A549 (cell line): ENCODE results near the gene NT5C2. TPM values are rescaled to one million over a fixed set of nuclear protein-coding genes. Genes with fewer than 3 reads are reported as not detected.

Experiments
- ATAC-seq, 2 experiments: fragments of 200-7000 bp in 1 of 2; fragments of >200 bp in 1 of 2; cut with Nextera tagmentation in 1 of 2; cut with Tn5 transposase in 1 of 2; 3 replicates each; pipeline versions ENCODE4 v1.8.0 to v1.9.1; 2018 to 2020; ENCODE audit warnings: mild to moderate bottlenecking in 1 of 2, moderate library complexity in 1 of 2
- CTCF ChIA-PET: fragments of 300-600 bp; sonication (Branson Sonifier 250); formaldehyde crosslinking; extraction: SDS; loops from one replicate; lab custom pipeline; 2021; ENCODE audit warnings: antibody characterized with exemption, inconsistent platforms; lab: Yijun Ruan, JAX
- POLR2A ChIA-PET: fragments of 350-600 bp; formaldehyde crosslinking; extraction: SDS; loops from one replicate; lab custom pipeline; 2021; ENCODE audit warnings: antibody characterized with exemption, inconsistent platforms; lab: Yijun Ruan, JAX
- DNase-seq, 2 experiments: peaks; one replicate each; pipeline versions ENCODE4 v3.0.0 to v3.0.0-alpha.2; 2011 to 2016; ENCODE audit warnings: low read depth in 1 of 2, low spot score in 1 of 2
- FAIRE-seq: peaks from 2 replicates; lab custom pipeline; 2011; peaks lifted over from hg19 to GRCh38; lab: Jason Lieb, UNC
- H3K27ac ChIP-seq, 2 experiments: fragments of >200 bp; sonication (Bioruptor Twin); formaldehyde crosslinking; 3 replicates each; pipeline ENCODE4 v1.5.1; 2016 to 2017
- H3K4me1 ChIP-seq: fragments of >200 bp; sonication (Bioruptor Twin); formaldehyde crosslinking; 3 replicates; pipeline ENCODE4 v1.6.1; 2016
- H3K4me2 ChIP-seq: fragments of >200 bp; sonication (Bioruptor Twin); formaldehyde crosslinking; 3 replicates; pipeline ENCODE4 v1.6.1; 2016
- H3K4me3 ChIP-seq: fragments of >200 bp; sonication (Bioruptor Twin); formaldehyde crosslinking; 3 replicates; pipeline ENCODE4 v1.5.1; 2016
- H3K9me3 ChIP-seq: fragments of >200 bp; sonication (Bioruptor Twin); formaldehyde crosslinking; 3 replicates; pipeline ENCODE4 v1.6.1; 2016
- CBX2 ChIP-seq: fragments of 200-600 bp; sonication (generic); IDR thresholded peaks from 2 replicates; pipeline ENCODE4 v1.6.1; 2016; ENCODE audit warnings: low read depth, mild to moderate bottlenecking, borderline replicate concordance
- CHD2 ChIP-seq: fragments of 150-350 bp; IDR thresholded peaks from 2 replicates; pipeline ENCODE4 v1.6.1; 2014; ENCODE audit warnings: low read length; ENCODE audit not compliant: partially characterized antibody
- CTCF ChIP-seq: fragments of >200 bp; sonication (Bioruptor Twin); formaldehyde crosslinking; IDR thresholded peaks from 3 replicates; pipeline ENCODE4 v1.5.1; 2016
- E2F6 ChIP-seq: IDR thresholded peaks from 2 replicates; pipeline ENCODE4 v1.6.1; 2012; ENCODE audit warnings: low read depth, borderline replicate concordance
- ESRRA ChIP-seq: fragments of 150-350 bp; IDR thresholded peaks from 2 replicates; pipeline ENCODE4 v1.6.1; 2014; ENCODE audit warnings: mild to moderate bottlenecking, low read length, borderline replicate concordance
- FOSB ChIP-seq: fragments of 250-450 bp; sonication (Bioruptor Pico); IDR thresholded peaks from 2 replicates; pipeline ENCODE4 v1.5.0; 2020; ENCODE audit warnings: mild to moderate bottlenecking, moderate library complexity
- GATA3 ChIP-seq: IDR thresholded peaks from 2 replicates; pipeline ENCODE4 v1.6.1; 2012; ENCODE audit warnings: borderline replicate concordance
- HOXB13 ChIP-seq: fragments of 250-450 bp; sonication (Bioruptor Pico); IDR thresholded peaks from 2 replicates; pipeline ENCODE4 v1.5.0; 2020; ENCODE audit warnings: low read depth, mild to moderate bottlenecking, moderate library complexity
- HOXB5 ChIP-seq: fragments of 250-450 bp; sonication (Bioruptor Pico); IDR thresholded peaks from 2 replicates; pipeline ENCODE4 v1.5.0; 2020; ENCODE audit warnings: mild to moderate bottlenecking, moderate library complexity
- KDM1A ChIP-seq: fragments of 200-600 bp; sonication (generic); IDR thresholded peaks from 2 replicates; pipeline ENCODE4 v1.6.1; 2016; ENCODE audit warnings: low read depth, mild to moderate bottlenecking
- MAFK ChIP-seq: fragments of 450-650 bp; IDR thresholded peaks from 2 replicates; pipeline ENCODE4 v1.6.1; 2014; ENCODE audit not compliant: partially characterized antibody
- NFE2L2 ChIP-seq: fragments of 150-350 bp; conservative IDR thresholded peaks from 2 replicates; pipeline ENCODE4 v1.6.1; 2014; ENCODE audit warnings: low read length
- POLR2A ChIP-seq: IDR thresholded peaks from 2 replicates; pipeline ENCODE4 v1.6.1; 2012; ENCODE audit warnings: mild to moderate bottlenecking, low read length
- POLR2AphosphoS2 ChIP-seq: conservative IDR thresholded peaks from 2 replicates; pipeline ENCODE4 v1.6.1; 2012; ENCODE audit warnings: low read length, improper control_type of control experiment, inconsistent platforms
- RAD21 ChIP-seq, 2 experiments: fragments of >200 bp in 1 of 2; sonication (Bioruptor Twin) in 1 of 2; formaldehyde crosslinking in 1 of 2; IDR thresholded peaks in 1 of 2; conservative IDR thresholded peaks in 1 of 2; 2 replicates in 1 of 2; 3 replicates in 1 of 2; pipeline ENCODE4 v1.6.1; 2012 to 2018; ENCODE audit warnings: inconsistent platforms in 1 of 2
- RARB ChIP-seq: fragments of 250-450 bp; sonication (Bioruptor Pico); IDR thresholded peaks from 2 replicates; pipeline ENCODE4 v1.8.0; 2021; ENCODE audit warnings: mild to moderate bottlenecking, moderate library complexity
- RCOR1 ChIP-seq: fragments of 150-350 bp; IDR thresholded peaks from 2 replicates; pipeline ENCODE4 v1.6.1; 2014; ENCODE audit warnings: antibody characterized with exemption, low read length, low read depth
- REST ChIP-seq: fragments of 200-600 bp; sonication (generic); IDR thresholded peaks from 2 replicates; pipeline ENCODE4 v1.6.1; 2016; ENCODE audit warnings: antibody characterized with exemption, mild to moderate bottlenecking, moderate library complexity
- SMC3 ChIP-seq: fragments of >200 bp; sonication (Bioruptor Twin); formaldehyde crosslinking; IDR thresholded peaks from 3 replicates; pipeline ENCODE4 v1.6.1; 2018; ENCODE audit warnings: inconsistent platforms
- TFCP2L1 ChIP-seq: fragments of 250-450 bp; sonication (Bioruptor Pico); IDR thresholded peaks from 2 replicates; pipeline ENCODE4 v1.5.0; 2021; ENCODE audit warnings: mild to moderate bottlenecking
- WGBS: methylation state at CpG from one replicate; pipeline ENCODE4 v1.1.6; 2017; ENCODE audit errors: missing lambda C conversion rate; 5-methylcytosine and 5-hydroxymethylcytosine counted together
- polyA plus RNA-seq, 4 experiments: library from polyadenylated mRNA; depleted of rRNA in 3 of 4; stranded (reverse); fragments of >200 nt; fragmentation: RNase III in 1 of 4; extraction: RNeasy Plus Mini Kit Qiagen cat#74134 plus additional on column Dnase treatment in 1 of 4; gene quantifications; 2 replicates in 3 of 4; 3 replicates in 1 of 4; pipeline ENCODE4 v1.2.3, GENCODE V29; 2011 to 2017

Gene NT5C2
- polyA plus RNA-seq, 2 of the 4 experiments (the other 2 are of a cell fraction): 86.4 to 177 TPM

GRCh38 chr10:103044942-103045489, 148.1 kb downstream of the NT5C2 start:
- no peak overlapping the region for H3K4me2 ChIP-seq
- no peak for TF ChIP-seq RCOR1
- TF ChIP-seq REST: no peak
- TF ChIP-seq MAFK: no peak
- TF ChIP-seq TFCP2L1: no peak
- TF ChIP-seq RAD21 (conservative IDR thresholded peaks at IDR 0.05 in 1 of 2, IDR thresholded peaks at IDR 0.05 in 1 of 2): no peak
- TF ChIP-seq HOXB13 (CRISPR knock-in tag): no peak
- no peak for TF ChIP-seq KDM1A
- no peak for TF ChIP-seq POLR2AphosphoS2
- TF ChIP-seq E2F6: no peak
- TF ChIP-seq FOSB (CRISPR knock-in tag): no peak
- TF ChIP-seq, all 56 proteins: peak for 0
- FAIRE-seq (no peak), ATAC-seq (no peak), DNase-seq (no peak)
- Histone ChIP-seq H3K27ac (no peak overlapping the region), H3K4me3 (no peak overlapping the region), H3K9me3 (no peaks in the 10 kb centered on the region), H3K4me1 (no peaks in the 10 kb centered on the region)
- WGBS: 86% methylated on average over 8 of the region's 8 CpGs
- ChIA-PET POLR2A (no interaction called here), CTCF (interaction anchor here (0.5 to 1.8 kb wide), 4 partner anchors 8 to 128 kb away, joined by 3 to 7 read pairs (median 6); partner anchors contain the start of gene CNNM2)

GRCh38 chr10:103042908-103043307, 150.2 kb downstream of the NT5C2 start:
- 85% methylated on average over 7 of the region's 7 CpGs for WGBS
- no peak overlapping the region for H3K27ac ChIP-seq
- H3K4me3 ChIP-seq: no peak overlapping the region
- CTCF ChIA-PET: interaction anchor here (1.4 kb wide), 1 partner anchor 15 kb away, joined by 5 read pairs; no protein-coding TSS in a partner anchor
- no peak for ATAC-seq
- H3K4me2 ChIP-seq: no peak overlapping the region
- no peaks in the 10 kb centered on the region for H3K9me3 ChIP-seq
- no peaks in the 10 kb centered on the region for H3K4me1 ChIP-seq
- peak; percentile 18; the same call in 1 of the 3 replicates for TF ChIP-seq SMC3
- no peak for TF ChIP-seq NFE2L2
- 0 out of 3 replicates have a peak, but pooled peaks have one; percentile 10 for TF ChIP-seq CTCF
- TF ChIP-seq HOXB5 (CRISPR knock-in tag): no peak
- TF ChIP-seq RAD21 (conservative IDR thresholded peaks at IDR 0.05 in 1 of 2, IDR thresholded peaks at IDR 0.05 in 1 of 2): peak; percentile 23 to 40; a peak in 3 of 5 replicates
- no peak for TF ChIP-seq POLR2A
- FAIRE-seq: no peak
- POLR2A ChIA-PET: no interaction called here
- DNase-seq: peak in 1 of 2 experiments; percentile 32

GRCh38 chr10:103042129-103042528, 150.9 kb downstream of the NT5C2 start:
- FAIRE-seq: no peak
- no peaks in the 10 kb centered on the region for H3K9me3 ChIP-seq
- H3K4me1 ChIP-seq: no peaks in the 10 kb centered on the region
- no peak for TF ChIP-seq CBX2
- no peak for TF ChIP-seq ESRRA
- TF ChIP-seq SMC3: no peak
- TF ChIP-seq HOXB5 (CRISPR knock-in tag): no peak
- no peak for TF ChIP-seq FOSB (CRISPR knock-in tag)
- no peak for TF ChIP-seq CHD2
- no peak for TF ChIP-seq RARB (CRISPR knock-in tag)
- TF ChIP-seq GATA3: no peak
- TF ChIP-seq HOXB13 (CRISPR knock-in tag): no peak
- no peak for ATAC-seq
- no peak overlapping the region for H3K4me2 ChIP-seq
- ChIA-PET CTCF (interaction anchor here (1.4 to 1.6 kb wide), 2 partner anchors 56 to 140 kb away, joined by 3 to 4 read pairs; no protein-coding TSS in a partner anchor), POLR2A (no interaction called here)
- 84% methylated on average over 5 of the region's 5 CpGs for WGBS
- H3K4me3 ChIP-seq: no peak overlapping the region
- DNase-seq: no peak
- H3K27ac ChIP-seq: no peak overlapping the region
